IMR-90 (cell line): ENCODE measurements around the gene PTPRK. TPM values are rescaled to one million over a fixed set of nuclear protein-coding genes. Genes with fewer than 3 reads are reported as not detected.

Experiments
- ATAC-seq: fragments of 200-7000 bp; cut with Tn5 transposase; 2 replicates; pipeline ENCODE4 v1.9.1; 2020; ENCODE audit warnings: low read depth, mild to moderate bottlenecking, moderate library complexity
- BruUV-seq: library from RNA; stranded (reverse); fragments of 400-500 nt; replicated peaks from 2 replicates; lab custom pipeline; 2021; lab: Mats Ljungman, UMichigan
- CTCF ChIA-PET: fragments of 300-600 bp; formaldehyde crosslinking; extraction: SDS; loops from one replicate; lab custom pipeline; 2021; ENCODE audit warnings: antibody characterized with exemption; lab: Yijun Ruan, JAX
- POLR2A ChIA-PET: fragments of 300-600 bp; sonication (Branson Sonifier 250); formaldehyde crosslinking; loops from one replicate; lab custom pipeline; 2022; ENCODE audit warnings: antibody characterized with exemption; ENCODE audit not compliant: unreplicated experiment; lab: Charles Lee
- DNase-seq: peaks from one replicate; pipeline ENCODE4 v3.0.0; 2013
- H2AFZ ChIP-seq: replicated peaks from 2 replicates; pipeline ENCODE3; 2013; ENCODE audit warnings: low read length, mild to moderate bottlenecking; ENCODE audit not compliant: poor library complexity
- H2AK5ac ChIP-seq: 2 replicates; pipeline ENCODE4 v1.6.1; 2013; ENCODE audit warnings: low read depth, low read length, inconsistent platforms
- H2AK9ac ChIP-seq: replicated peaks from 2 replicates; pipeline ENCODE3; 2013; ENCODE audit warnings: mild to moderate bottlenecking, low read depth, low read length, moderate library complexity; ENCODE audit not compliant: poor library complexity
- H2BK120ac ChIP-seq: 2 replicates; pipeline ENCODE4 v1.6.1; 2013; ENCODE audit warnings: low read depth, low read length, inconsistent platforms
- H2BK15ac ChIP-seq: 3 replicates; pipeline ENCODE4 v1.6.1; 2013; ENCODE audit warnings: low read depth, low read length, inconsistent platforms
- H2BK20ac ChIP-seq: 2 replicates; pipeline ENCODE4 v1.6.1; 2013; ENCODE audit warnings: low read depth, mild to moderate bottlenecking, inconsistent platforms, low read length, moderate library complexity
- H2BK5ac ChIP-seq: 2 replicates; pipeline ENCODE4 v1.6.1; 2013; ENCODE audit warnings: mild to moderate bottlenecking, low read depth, low read length, inconsistent platforms; ENCODE audit not compliant: poor library complexity, severe bottlenecking
- H3K14ac ChIP-seq: replicated peaks from 2 replicates; pipeline ENCODE4 v1.6.1; 2013; ENCODE audit warnings: low read depth, low read length, inconsistent platforms
- H3K18ac ChIP-seq: 2 replicates; pipeline ENCODE4 v1.6.1; 2013; ENCODE audit warnings: low read depth, low read length, control low read depth
- H3K23ac ChIP-seq: 2 replicates; pipeline ENCODE4 v1.6.1; 2013; ENCODE audit warnings: low read depth, low read length, inconsistent platforms
- H3K27ac ChIP-seq: 2 replicates; pipeline ENCODE4 v1.5.1; 2013; ENCODE audit warnings: mild to moderate bottlenecking, control low read depth, low read length; ENCODE audit not compliant: insufficient read depth
- H3K27me3 ChIP-seq: 2 replicates; pipeline ENCODE4 v1.6.1; 2013; ENCODE audit warnings: low read length; ENCODE audit not compliant: control insufficient read depth, insufficient read depth
- H3K36me3 ChIP-seq: 2 replicates; pipeline ENCODE4 v1.6.1; 2013; ENCODE audit warnings: low read length, mixed read lengths; ENCODE audit not compliant: control insufficient read depth, insufficient read depth
- H3K4ac ChIP-seq: 2 replicates; pipeline ENCODE4 v1.6.1; 2013; ENCODE audit warnings: low read depth, low read length, inconsistent platforms
- H3K4me1 ChIP-seq: 2 replicates; pipeline ENCODE4 v1.6.1; 2013; ENCODE audit warnings: low read length, mixed read lengths; ENCODE audit not compliant: control insufficient read depth, insufficient read depth
- H3K4me2 ChIP-seq: 2 replicates; pipeline ENCODE4 v1.6.1; 2013; ENCODE audit warnings: low read depth, mild to moderate bottlenecking, control low read depth, low read length, moderate library complexity
- H3K4me3 ChIP-seq: 2 replicates; pipeline ENCODE4 v1.5.1; 2013; ENCODE audit warnings: low read depth, mild to moderate bottlenecking, control low read depth, low read length, moderate library complexity; ENCODE audit not compliant: insufficient read depth
- H3K56ac ChIP-seq: 2 replicates; pipeline ENCODE4 v1.6.1; 2013; ENCODE audit warnings: low read length, inconsistent platforms; ENCODE audit not compliant: insufficient read depth; ENCODE audit errors: extremely low read depth
- H3K79me1 ChIP-seq, 2 experiments: 2 replicates each; pipeline ENCODE4 v1.6.1; 2013; ENCODE audit warnings: low read length in 2 of 2, inconsistent platforms in 1 of 2, low read depth in 1 of 2
- H3K9ac ChIP-seq: 2 replicates; pipeline ENCODE4 v1.6.1; 2013; ENCODE audit warnings: low read depth, low read length, control low read depth
- H3K9me1 ChIP-seq: 2 replicates; pipeline ENCODE4 v1.6.1; 2013; ENCODE audit warnings: low read length, inconsistent platforms; ENCODE audit not compliant: insufficient read depth
- H3K9me3 ChIP-seq: 2 replicates; pipeline ENCODE4 v1.6.1; 2013; ENCODE audit warnings: low read length; ENCODE audit not compliant: control insufficient read depth, insufficient read depth
- H4K20me1 ChIP-seq: 2 replicates; pipeline ENCODE4 v1.6.1; 2013; ENCODE audit warnings: low read length, inconsistent platforms; ENCODE audit not compliant: insufficient read depth
- H4K5ac ChIP-seq: 2 replicates; pipeline ENCODE4 v1.6.1; 2013; ENCODE audit warnings: mild to moderate bottlenecking, low read depth, low read length, control low read depth
- H4K8ac ChIP-seq, 2 experiments: 2 replicates each; pipeline ENCODE4 v1.6.1; 2013; ENCODE audit warnings: low read depth in 2 of 2, low read length in 2 of 2, control low read depth in 1 of 2, inconsistent platforms in 1 of 2
- H4K91ac ChIP-seq: 2 replicates; pipeline ENCODE4 v1.6.1; 2013; ENCODE audit warnings: low read depth, low read length, inconsistent platforms; ENCODE audit not compliant: insufficient read depth
- BHLHE40 ChIP-seq: fragments of 150-350 bp; IDR thresholded peaks from 2 replicates; pipeline ENCODE4 v1.6.1; 2016; ENCODE audit warnings: mild to moderate bottlenecking, low read depth, low read length
- CEBPB ChIP-seq: IDR thresholded peaks from 2 replicates; pipeline ENCODE4 v1.6.1; 2012; ENCODE audit warnings: low read depth, low read length, improper control_type of control experiment
- CHD1 ChIP-seq: IDR thresholded peaks from 2 replicates; pipeline ENCODE4 v1.6.1; 2012; ENCODE audit warnings: low read depth, low read length, improper control_type of control experiment
- CTCF ChIP-seq: conservative IDR thresholded peaks from 2 replicates; pipeline ENCODE4 v1.5.1; 2012; ENCODE audit warnings: mild to moderate bottlenecking, low read depth, low read length, improper control_type of control experiment
- FOS ChIP-seq: fragments of 150-350 bp; IDR thresholded peaks from 2 replicates; pipeline ENCODE4 v1.6.1; 2016; ENCODE audit warnings: low read depth, low read length
- MAFK ChIP-seq: IDR thresholded peaks from 2 replicates; pipeline ENCODE4 v1.6.1; 2012; ENCODE audit warnings: low read depth, low read length, improper control_type of control experiment
- MAZ ChIP-seq: IDR thresholded peaks from 2 replicates; pipeline ENCODE4 v1.6.1; 2012; ENCODE audit warnings: low read depth, mild to moderate bottlenecking, low read length, improper control_type of control experiment, moderate library complexity, borderline replicate concordance
- MXI1 ChIP-seq: IDR thresholded peaks from 2 replicates; pipeline ENCODE4 v1.6.1; 2012; ENCODE audit warnings: low read depth, mild to moderate bottlenecking, low read length, moderate library complexity, borderline replicate concordance
- NFE2L2 ChIP-seq: fragments of 150-350 bp; IDR thresholded peaks from 2 replicates; pipeline ENCODE4 v1.6.1; 2016; ENCODE audit warnings: low read depth, mild to moderate bottlenecking, low read length
- POLR2A ChIP-seq: IDR thresholded peaks from 2 replicates; pipeline ENCODE4 v1.6.1; 2012; ENCODE audit warnings: mild to moderate bottlenecking, low read depth, low read length
- RAD21 ChIP-seq: IDR thresholded peaks from 2 replicates; pipeline ENCODE4 v1.6.1; 2012; ENCODE audit warnings: low read length, improper control_type of control experiment
- RCOR1 ChIP-seq: IDR thresholded peaks from 2 replicates; pipeline ENCODE4 v1.6.1; 2012; ENCODE audit warnings: mild to moderate bottlenecking, low read length, improper control_type of control experiment; ENCODE audit not compliant: insufficient replicate concordance
- RFX5 ChIP-seq: IDR thresholded peaks from 2 replicates; pipeline ENCODE4 v1.8.0; 2012; ENCODE audit warnings: low read depth, mild to moderate bottlenecking, low read length, moderate library complexity
- SMC3 ChIP-seq: fragments of 150-350 bp; IDR thresholded peaks from 2 replicates; pipeline ENCODE4 v1.6.1; 2016; ENCODE audit warnings: low read depth, mild to moderate bottlenecking, antibody characterized with exemption, low read length, moderate library complexity
- USF2 ChIP-seq: fragments of 150-350 bp; IDR thresholded peaks from 2 replicates; pipeline ENCODE4 v1.6.1; 2017; ENCODE audit warnings: mild to moderate bottlenecking, antibody characterized with exemption, low read length, low read depth
- WGBS, 2 experiments: methylation state at CpG; one replicate each; pipeline versions ENCODE4 v1.1.5 to v1.1.7; 2013; ENCODE audit warnings: missing lambda C conversion rate in 2 of 2; ENCODE audit not compliant: insufficient read length in 1 of 2; ENCODE audit errors: extremely low coverage in 2 of 2; 5-methylcytosine and 5-hydroxymethylcytosine counted together
- dilution Hi-C: fragments of 300-500 bp; cut with HindIII; formaldehyde crosslinking; loops from one replicate; pipeline ENCODE4 v1.14.3; 2018; ENCODE audit warnings: low sequenced_read_pairs; ENCODE audit not compliant: unreplicated experiment
- in situ Hi-C: fragments of 300-500 bp; cut with MboI; formaldehyde crosslinking; loops from 3 replicates; pipeline ENCODE4 v1.14.3; 2019; ENCODE audit warnings: low sequenced_read_pairs, inconsistent platforms, mixed read lengths
- intact Hi-C: fragments of 100-400 bp; cut with micrococcal nuclease; formaldehyde crosslinking; loops from 2 replicates; pipeline ENCODE4 v1.10.0; 2022
- polyA plus RNA-seq, 3 experiments: library from polyadenylated mRNA; depleted of rRNA; stranded (reverse); fragments of >200 nt; gene quantifications; 2 replicates each; pipeline ENCODE4 v1.2.3, GENCODE V29; 2012; ENCODE audit warnings: low replicate concordance in 1 of 3
- total RNA-seq: library from RNA; depleted of rRNA; stranded (reverse); fragments of >200 nt; gene quantifications from 2 replicates; pipeline ENCODE4 v1.2.3, GENCODE V29; 2012
- TF ChIP-seq, protein P1 (sequence below): fragments of 150-350 bp; IDR thresholded peaks from 2 replicates; pipeline ENCODE4 v1.6.1; 2016; ENCODE audit warnings: low read depth, mild to moderate bottlenecking, low read length, moderate library complexity, borderline replicate concordance

The PTPRK gene
- total and polyA plus RNA-seq, 2 of the 4 experiments (the other 2 are of a cell fraction), result 18.0 to 80.8 TPM

DNA sequence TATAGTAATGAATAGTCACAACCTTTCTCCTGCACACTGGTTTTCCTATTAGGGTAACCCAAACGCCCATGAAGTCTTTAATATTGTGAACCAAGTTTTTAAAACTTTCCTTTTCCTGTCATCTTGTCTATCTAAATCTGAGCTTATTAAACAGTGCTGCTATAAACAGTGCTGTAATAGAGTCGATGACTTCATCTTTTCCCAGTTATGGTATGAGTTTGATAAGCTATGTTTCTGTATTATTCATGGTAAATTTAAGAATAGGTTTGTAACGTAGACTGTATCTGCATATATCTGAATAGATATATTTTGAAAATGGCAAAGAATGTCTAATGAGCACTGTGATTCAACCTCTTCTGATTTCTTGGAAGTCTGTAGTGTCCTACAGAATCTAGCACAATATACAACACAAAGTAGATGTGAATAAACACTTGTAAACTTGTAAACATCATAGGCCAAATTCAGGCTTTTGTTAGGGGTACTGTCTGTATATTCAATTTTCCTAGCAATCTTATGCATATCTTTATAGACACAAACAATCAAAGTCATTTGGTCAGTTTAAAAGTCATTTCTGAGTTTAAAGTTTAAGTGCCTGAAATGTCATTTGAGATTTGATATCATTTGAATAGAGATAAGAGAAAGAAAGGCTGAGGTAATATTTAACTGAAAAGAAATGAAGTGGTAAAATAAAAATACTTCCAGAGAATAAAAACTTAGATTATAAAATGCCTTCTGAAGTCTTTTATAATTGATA is 155.5 kb downstream of the PTPRK start:
- H3K4me3 ChIP-seq, result no peak overlapping the region
- no peak overlapping the region for H2BK15ac ChIP-seq
- no peak overlapping the region for H2BK120ac ChIP-seq
- no peak overlapping the region for H3K14ac ChIP-seq
- H3K4me1 ChIP-seq, result no peaks in the 10 kb centered on the region; the same call in 1 of the 2 replicates
- H4K8ac ChIP-seq, result no peak overlapping the region
- no peak overlapping the region for H2BK20ac ChIP-seq
- H4K5ac ChIP-seq, result no peak overlapping the region
- no peak overlapping the region for H2BK5ac ChIP-seq
- no peak overlapping the region for H3K23ac ChIP-seq
- H3K36me3 ChIP-seq, result no peaks in the 10 kb centered on the region
- peak; percentile 20 for DNase-seq
- no peak for TF ChIP-seq CHD1
- TF ChIP-seq RFX5, result no peak
- no peak for TF ChIP-seq MXI1
- TF ChIP-seq, protein P1, sequence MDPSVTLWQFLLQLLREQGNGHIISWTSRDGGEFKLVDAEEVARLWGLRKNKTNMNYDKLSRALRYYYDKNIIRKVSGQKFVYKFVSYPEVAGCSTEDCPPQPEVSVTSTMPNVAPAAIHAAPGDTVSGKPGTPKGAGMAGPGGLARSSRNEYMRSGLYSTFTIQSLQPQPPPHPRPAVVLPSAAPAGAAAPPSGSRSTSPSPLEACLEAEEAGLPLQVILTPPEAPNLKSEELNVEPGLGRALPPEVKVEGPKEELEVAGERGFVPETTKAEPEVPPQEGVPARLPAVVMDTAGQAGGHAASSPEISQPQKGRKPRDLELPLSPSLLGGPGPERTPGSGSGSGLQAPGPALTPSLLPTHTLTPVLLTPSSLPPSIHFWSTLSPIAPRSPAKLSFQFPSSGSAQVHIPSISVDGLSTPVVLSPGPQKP, result no peak
- no peak for TF ChIP-seq NFE2L2
- TF ChIP-seq USF2, result no peak
- no peak for TF ChIP-seq RCOR1
- no peak for TF ChIP-seq POLR2A
- TF ChIP-seq MAZ, result no peak
- TF ChIP-seq CEBPB, result no peak
- TF ChIP-seq RAD21, result no peak
- TF ChIP-seq MAFK, result no peak
- TF ChIP-seq CTCF, result no peak
- TF ChIP-seq SMC3, result no peak
- no peak for TF ChIP-seq BHLHE40
- no peak for TF ChIP-seq FOS
- no peak overlapping the region for H3K18ac ChIP-seq
- H3K27ac ChIP-seq, result no peak overlapping the region
- H3K9ac ChIP-seq, result no peak overlapping the region
- no peak overlapping the region for H2AK5ac ChIP-seq
- no peak overlapping the region for H2AK9ac ChIP-seq
- H2AFZ ChIP-seq, result no peak overlapping the region
- no TSS peak for BruUV-seq
- peaks cover 24 to 39% of the 10 kb centered on the region in 2 experiments for H3K79me1 ChIP-seq
- ATAC-seq, result no peak
- ChIA-PET CTCF (no interaction called here), POLR2A (no interaction called here)
- H3K4ac ChIP-seq, result no peak overlapping the region
- H3K27me3 ChIP-seq, result no peaks in the 10 kb centered on the region
- in situ Hi-C loops (no loop called here), intact Hi-C loops (no loop called here), dilution Hi-C loops (no loop called here)
- peaks cover 8% of the 10 kb centered on the region; the same call in 1 of the 2 replicates for H4K20me1 ChIP-seq
- peaks cover 3% of the 10 kb centered on the region; the same call in 1 of the 2 replicates for H3K9me1 ChIP-seq
- WGBS, 2 experiments, result no CpG with 5 or more reads among the region's 3 CpGs
- no peak overlapping the region for H3K56ac ChIP-seq
- H3K4me2 ChIP-seq, result no peak overlapping the region
- no peak overlapping the region for H4K91ac ChIP-seq
- H3K9me3 ChIP-seq, result no peaks in the 10 kb centered on the region
